Sciatic nerve (tissue), 2 donors: ENCODE results near the gene F7. TPM values are rescaled to one million over a fixed set of nuclear protein-coding genes. Genes with fewer than 3 reads are reported as not detected.
"Not testable (repeated sequence)": the region's sequence is repeated elsewhere in the genome, so short reads cannot be mapped to it uniquely, and the experiment has no call there.

Experiments used
- ATAC-seq: fragments of 200-7000 bp; cut with Tn5 transposase; one replicate; pipeline ENCODE4 v1.9.1; 2020; ENCODE audit warnings: mild to moderate bottlenecking, moderate library complexity
- DNase-seq: peaks from one replicate; pipeline ENCODE4 v3.0.0-alpha.2; 2020; ENCODE audit warnings: low spot score
- intact Hi-C: fragments of 100-400 bp; cut with DNase I; formaldehyde crosslinking; loops from one replicate; pipeline ENCODE4 v1.14.2; 2022
- total RNA-seq: library from RNA; stranded (reverse); fragmentation: NEBNext Ultra II Directional; extraction: Animal tissue kit (Norgen Biotek cat#: 25700); gene quantifications from one replicate; pipeline ENCODE4 v1.2.1, GENCODE V29; 2021
- donor health status: DM: no; HTN: no; CAD: no.
- donor health status: DM: no; HTN: no; CAD: no.

The F7 gene
- total RNA-seq, 1 donor from 2014 or later, result 0.27 TPM

GRCh38 chr13:113157929-113158747 is 52.5 kb downstream of the F7 start, which contains the start of gene PROZ:
Gene PROZ (plus strand): TSS chr13:113158648. CDS start chr13:113158661, 13 bp downstream.
- ATAC-seq (no peak), DNase-seq (no peak)
- intact Hi-C loops, result no loop called here

- ATAC-seq (no peak), DNase-seq (no peak)
- intact Hi-C loops, result no loop called here
These were observed 53.4 kb downstream of the F7 start for GRCh38 chr13:113158946-113159345.

- ATAC-seq (no peak), DNase-seq (no peak)
- intact Hi-C loops, result no loop called here
These were observed 54.1 kb downstream of the F7 start for GRCh38 chr13:113159701-113160100.

GRCh38 chr13:113160983-113161382 is 55.4 kb downstream of the F7 start:
- intact Hi-C loops, result no loop called here
- ATAC-seq, result no peak

GRCh38 chr13:113161433-113161832 is 55.8 kb downstream of the F7 start:
- DNase-seq (no peak), ATAC-seq (no peak)
- intact Hi-C loops, result no loop called here

More at GRCh38 chr13:113160983-113161382, 55.4 kb downstream of the F7 start:
- DNase-seq, result no peak

- ATAC-seq, intact Hi-C loops, DNase-seq: not testable (repeated sequence)
These were observed 56.4 kb downstream of the F7 start for GRCh38 chr13:113161975-113162374.

GRCh38 chr13:113162783-113163685 is 57.4 kb downstream of the F7 start:
- intact Hi-C loops, result no loop called here
- DNase-seq, result no peak
- ATAC-seq, result no peak

GRCh38 chr13:113164492-113164891 is 58.9 kb downstream of the F7 start:
- ATAC-seq, result no peak
- no peak for DNase-seq
- intact Hi-C loops, result no loop called here

GRCh38 chr13:113166266-113166665 is 60.7 kb downstream of the F7 start:
- DNase-seq, result no peak
- no peak for ATAC-seq
- intact Hi-C loops, result no loop called here

- no peak for DNase-seq
- intact Hi-C loops, result no loop called here
- ATAC-seq, result no peak
These were observed 61.1 kb downstream of the F7 start for GRCh38 chr13:113166681-113167080.

- no peak for ATAC-seq
- no peak for DNase-seq
- intact Hi-C loops, result no loop called here
These were observed 61.6 kb downstream of the F7 start for GRCh38 chr13:113167155-113167554.

GRCh38 chr13:113167575-113167974 is 62.0 kb downstream of the F7 start:
- no peak for ATAC-seq
- intact Hi-C loops, result no loop called here

GRCh38 chr13:113168211-113168610 is 62.6 kb downstream of the F7 start:
- intact Hi-C loops, result no loop called here
- ATAC-seq, result no peak
- no peak for DNase-seq

More at GRCh38 chr13:113167575-113167974, 62.0 kb downstream of the F7 start:
- DNase-seq, result no peak

GRCh38 chr13:113169277-113170272 is 64.0 kb downstream of the F7 start:
- no peak for DNase-seq
- intact Hi-C loops, result no loop called here
- no peak for ATAC-seq

Other genes starting within 250 kb of the F7 start
- gene MCF2L, start 136.6 kb upstream of the F7 start, total RNA-seq, result 64.1 TPM
- gene F10, start 17.0 kb downstream of the F7 start, total RNA-seq, result 14.2 TPM
- gene PROZ, start 52.9 kb downstream of the F7 start, total RNA-seq, result not detected
- gene PCID2, start 102.9 kb downstream of the F7 start, total RNA-seq, result 45.1 TPM
- gene CUL4A, start 103.8 kb downstream of the F7 start, total RNA-seq, result 62.3 TPM
- gene LAMP1, start 191.4 kb downstream of the F7 start, total RNA-seq, result 183 TPM